WTC11 (cell line): ENCODE data around the gene VSX1. TPM values are rescaled to one million over a fixed set of nuclear protein-coding genes. Genes with fewer than 3 reads are reported as not detected.
A peak's percentile ranks its signal among the peaks of the same experiment; 100 is the strongest.

Experiments
- ATAC-seq: fragments of 200-7000 bp; cut with Tn5 transposase; 2 replicates; pipeline ENCODE4 v1.10.0; 2021; ENCODE audit warnings: mild to moderate bottlenecking, moderate library complexity
- CTCF ChIA-PET: fragments of 300-600 bp; sonication (Branson Sonifier 250); formaldehyde crosslinking; loops from one replicate; lab custom pipeline; 2021; ENCODE audit warnings: antibody characterized with exemption; lab: Charles Lee
- POLR2A ChIA-PET: fragments of 350-600 bp; sonication (Branson Sonifier 250); formaldehyde crosslinking; loops from one replicate; lab custom pipeline; 2021; ENCODE audit warnings: antibody characterized with exemption; lab: Charles Lee
- DNase-seq: peaks from one replicate; pipeline ENCODE4 v3.0.0; 2021; ENCODE audit warnings: low spot score
- H3K27ac Mint-ChIP-seq: 2 replicates; pipeline ENCODE4 v1.8.0; 2021; ENCODE audit warnings: mixed read lengths
- H3K27me3 Mint-ChIP-seq: 2 replicates; pipeline ENCODE4 v1.8.0; 2021; ENCODE audit warnings: low read depth, mild to moderate bottlenecking, moderate library complexity, mixed read lengths
- H3K36me3 Mint-ChIP-seq: 2 replicates; pipeline ENCODE4 v1.8.0; 2021; ENCODE audit warnings: mixed read lengths
- H3K4me1 Mint-ChIP-seq: 2 replicates; pipeline ENCODE4 v1.8.0; 2022; ENCODE audit warnings: mixed read lengths
- H3K4me3 Mint-ChIP-seq: 2 replicates; pipeline ENCODE4 v1.8.0; 2021; ENCODE audit warnings: mild to moderate bottlenecking, moderate library complexity, mixed read lengths
- H3K9me3 Mint-ChIP-seq: 2 replicates; pipeline ENCODE4 v1.8.0; 2021; ENCODE audit warnings: mixed read lengths
- ATF1 ChIP-seq: sonication (generic); formaldehyde crosslinking; IDR thresholded peaks from 2 replicates; pipeline ENCODE4 v1.8.1; 2023; ENCODE audit warnings: mild to moderate bottlenecking, moderate library complexity, missing genetic modification reagents
- CREB1 ChIP-seq: sonication (generic); formaldehyde crosslinking; IDR thresholded peaks from 2 replicates; pipeline ENCODE4 v1.8.0; 2023; ENCODE audit warnings: mild to moderate bottlenecking, missing genetic modification reagents
- CREM ChIP-seq: sonication (generic); formaldehyde crosslinking; IDR thresholded peaks from 2 replicates; pipeline ENCODE4 v1.8.1; 2022; ENCODE audit warnings: mild to moderate bottlenecking, missing genetic modification reagents, moderate library complexity
- ESRRA ChIP-seq: sonication (generic); formaldehyde crosslinking; IDR thresholded peaks from 2 replicates; pipeline ENCODE4 v1.8.1; 2022; ENCODE audit warnings: mild to moderate bottlenecking, missing genetic modification reagents, borderline replicate concordance
- JAZF1 ChIP-seq: fragments of 250-450 bp; sonication (Bioruptor Pico); IDR thresholded peaks from 2 replicates; pipeline ENCODE4 v1.9.0; 2021; ENCODE audit warnings: moderate library complexity, mild to moderate bottlenecking, inconsistent platforms
- MXD4 ChIP-seq: fragments of 250-450 bp; sonication (Bioruptor Pico); IDR thresholded peaks from 2 replicates; pipeline ENCODE4 v1.8.0; 2021; ENCODE audit warnings: mild to moderate bottlenecking, moderate library complexity, borderline replicate concordance
- NFE2L1 ChIP-seq: sonication (generic); formaldehyde crosslinking; IDR thresholded peaks from 2 replicates; pipeline ENCODE4 v1.8.1; 2023; ENCODE audit warnings: missing genetic modification reagents
- NR3C1 ChIP-seq: sonication (generic); formaldehyde crosslinking; conservative IDR thresholded peaks from 2 replicates; pipeline ENCODE4 v1.8.1; 2023; ENCODE audit warnings: low read depth, mild to moderate bottlenecking, missing genetic modification reagents
- OVOL2 ChIP-seq: fragments of 250-450 bp; sonication (Bioruptor Pico); IDR thresholded peaks from 2 replicates; pipeline ENCODE4 v1.9.0; 2021; ENCODE audit warnings: mild to moderate bottlenecking, borderline replicate concordance
- RORB ChIP-seq: fragments of 250-450 bp; sonication (Bioruptor Pico); IDR thresholded peaks from 2 replicates; pipeline ENCODE4 v1.9.0; 2021; ENCODE audit warnings: mild to moderate bottlenecking
- SMAD4 ChIP-seq: sonication (generic); formaldehyde crosslinking; IDR thresholded peaks from 2 replicates; pipeline ENCODE4 v1.8.0; 2022; ENCODE audit warnings: mild to moderate bottlenecking, missing genetic modification reagents
- SOX15 ChIP-seq: fragments of 250-450 bp; sonication (Bioruptor Pico); IDR thresholded peaks from 2 replicates; pipeline ENCODE4 v1.9.0; 2021; ENCODE audit warnings: mild to moderate bottlenecking
- TCF7 ChIP-seq: sonication (generic); formaldehyde crosslinking; IDR thresholded peaks from 2 replicates; pipeline ENCODE4 v1.8.0; 2022; ENCODE audit warnings: mild to moderate bottlenecking, low read depth, missing genetic modification reagents, moderate library complexity
- TEAD4 ChIP-seq: sonication (generic); formaldehyde crosslinking; IDR thresholded peaks from 2 replicates; pipeline ENCODE4 v1.8.0; 2022; ENCODE audit warnings: mild to moderate bottlenecking, missing genetic modification reagents
- ZBTB21 ChIP-seq: sonication (generic); formaldehyde crosslinking; IDR thresholded peaks from 2 replicates; pipeline ENCODE4 v1.8.1; 2023; ENCODE audit warnings: mild to moderate bottlenecking, missing genetic modification reagents, borderline replicate concordance
- total RNA-seq: library from RNA; stranded (reverse); gene quantifications from 3 replicates; pipeline ENCODE4 v1.2.3, GENCODE V29; 2021
- TF ChIP-seq, protein P1 (sequence below): sonication (generic); formaldehyde crosslinking; IDR thresholded peaks from 2 replicates; pipeline ENCODE4 v1.8.1; 2023; ENCODE audit warnings: mild to moderate bottlenecking, missing genetic modification reagents
- TF ChIP-seq, protein P2 (sequence below): sonication (generic); formaldehyde crosslinking; IDR thresholded peaks from 2 replicates; pipeline ENCODE4 v1.8.1; 2023; ENCODE audit warnings: mild to moderate bottlenecking, missing genetic modification reagents, moderate library complexity
- TF ChIP-seq, protein P3 (sequence below): sonication (generic); formaldehyde crosslinking; IDR thresholded peaks from 2 replicates; pipeline ENCODE4 v1.8.0; 2022; ENCODE audit warnings: mild to moderate bottlenecking, missing genetic modification reagents
- TF ChIP-seq, protein P4 (sequence below): sonication (generic); formaldehyde crosslinking; IDR thresholded peaks from 2 replicates; pipeline ENCODE4 v1.8.1; 2022; ENCODE audit warnings: mild to moderate bottlenecking, missing genetic modification reagents, moderate library complexity, borderline replicate concordance

The VSX1 gene
- total RNA-seq, 1 experiment from 2014 or later: not detected

DNA sequence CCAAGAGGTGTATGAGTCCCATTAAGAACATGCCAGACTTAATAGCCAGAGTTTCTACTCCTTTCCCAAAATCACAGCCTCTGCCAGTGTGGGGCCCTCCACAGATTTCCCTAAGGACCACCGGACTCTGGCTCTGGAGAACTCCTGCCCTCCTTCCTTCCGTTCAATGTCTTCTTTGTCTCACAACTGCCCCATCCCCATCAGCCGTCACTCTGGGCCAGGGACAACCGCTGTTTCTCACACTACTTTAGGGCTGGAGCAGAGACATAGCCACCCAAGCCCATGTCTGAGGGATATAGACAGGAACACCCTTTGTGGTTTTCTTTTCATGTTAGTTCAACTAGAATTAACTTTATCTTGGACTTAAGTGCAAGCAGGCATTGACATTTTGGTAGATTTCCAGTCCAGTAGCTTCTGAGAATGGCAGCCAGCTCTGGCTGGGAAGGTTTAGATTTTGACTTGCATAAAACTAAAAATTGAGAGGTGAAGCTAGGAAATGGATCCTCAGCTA, 17.3 kb downstream of the VSX1 start:
- TF ChIP-seq NFE2L1 (CRISPR knock-in tag) (no peak), TCF7 (CRISPR knock-in tag) (no peak), ATF1 (no peak), SMAD4 (CRISPR knock-in tag) (no peak), RORB (CRISPR knock-in tag) (no peak), ESRRA (CRISPR knock-in tag) (no peak), MXD4 (CRISPR knock-in tag) (no peak), CREM (CRISPR knock-in tag) (no peak), SOX15 (CRISPR knock-in tag) (no peak)
- TF ChIP-seq, protein P1, sequence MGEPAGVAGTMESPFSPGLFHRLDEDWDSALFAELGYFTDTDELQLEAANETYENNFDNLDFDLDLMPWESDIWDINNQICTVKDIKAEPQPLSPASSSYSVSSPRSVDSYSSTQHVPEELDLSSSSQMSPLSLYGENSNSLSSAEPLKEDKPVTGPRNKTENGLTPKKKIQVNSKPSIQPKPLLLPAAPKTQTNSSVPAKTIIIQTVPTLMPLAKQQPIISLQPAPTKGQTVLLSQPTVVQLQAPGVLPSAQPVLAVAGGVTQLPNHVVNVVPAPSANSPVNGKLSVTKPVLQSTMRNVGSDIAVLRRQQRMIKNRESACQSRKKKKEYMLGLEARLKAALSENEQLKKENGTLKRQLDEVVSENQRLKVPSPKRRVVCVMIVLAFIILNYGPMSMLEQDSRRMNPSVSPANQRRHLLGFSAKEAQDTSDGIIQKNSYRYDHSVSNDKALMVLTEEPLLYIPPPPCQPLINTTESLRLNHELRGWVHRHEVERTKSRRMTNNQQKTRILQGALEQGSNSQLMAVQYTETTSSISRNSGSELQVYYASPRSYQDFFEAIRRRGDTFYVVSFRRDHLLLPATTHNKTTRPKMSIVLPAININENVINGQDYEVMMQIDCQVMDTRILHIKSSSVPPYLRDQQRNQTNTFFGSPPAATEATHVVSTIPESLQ: no peak
- TF ChIP-seq, protein P2, sequence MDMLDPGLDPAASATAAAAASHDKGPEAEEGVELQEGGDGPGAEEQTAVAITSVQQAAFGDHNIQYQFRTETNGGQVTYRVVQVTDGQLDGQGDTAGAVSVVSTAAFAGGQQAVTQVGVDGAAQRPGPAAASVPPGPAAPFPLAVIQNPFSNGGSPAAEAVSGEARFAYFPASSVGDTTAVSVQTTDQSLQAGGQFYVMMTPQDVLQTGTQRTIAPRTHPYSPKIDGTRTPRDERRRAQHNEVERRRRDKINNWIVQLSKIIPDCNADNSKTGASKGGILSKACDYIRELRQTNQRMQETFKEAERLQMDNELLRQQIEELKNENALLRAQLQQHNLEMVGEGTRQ (CRISPR knock-in tag): no peak
- Mint-ChIP-seq H3K4me3 (no peak overlapping the region), H3K36me3 (no peaks in the 10 kb centered on the region), H3K27me3 (peaks cover 27% of the 10 kb centered on the region), H3K27ac (no peak overlapping the region), H3K4me1 (peaks cover 3% of the 10 kb centered on the region; the same call in 1 of the 2 replicates), H3K9me3 (no peaks in the 10 kb centered on the region)
- ATAC-seq (no peak), DNase-seq (no peak)
- ChIA-PET POLR2A (no interaction called here), CTCF (interaction anchor here (0.7 to 3.1 kb wide), 6 partner anchors 11 to 183 kb away, joined by 3 to 26 read pairs (median 8); partner anchors contain the start of gene PYGB)

DNA sequence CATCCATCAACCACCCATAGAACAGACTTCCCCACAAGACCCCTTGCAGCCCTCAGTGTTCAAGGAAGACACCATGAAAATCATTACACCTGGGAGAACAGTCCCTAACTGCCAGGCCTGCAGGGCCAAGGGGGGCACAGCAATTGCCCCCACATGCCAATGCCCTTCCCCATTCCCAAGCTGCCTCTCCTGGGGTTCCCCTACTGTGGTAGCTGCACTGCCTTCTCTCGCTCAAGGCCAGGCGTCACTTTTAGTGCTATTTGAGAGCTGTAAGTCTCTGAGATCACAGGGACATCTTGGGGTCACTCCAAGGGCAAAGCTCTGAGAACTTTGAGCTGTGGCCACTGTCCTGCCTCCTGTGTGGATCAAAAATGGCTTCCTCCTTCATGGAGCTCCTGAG, 18.0 kb downstream of the VSX1 start:
- no peak overlapping the region for H3K4me3 Mint-ChIP-seq
- no peaks in the 10 kb centered on the region for H3K36me3 Mint-ChIP-seq
- no peak overlapping the region for H3K27ac Mint-ChIP-seq
- ATAC-seq: no peak
- ChIA-PET POLR2A (no interaction called here), CTCF (interaction anchor here (1.6 to 3.1 kb wide), 3 partner anchors 14 to 184 kb away, joined by 4 to 10 read pairs (median 9); partner anchors contain the start of gene PYGB)
- TF ChIP-seq, protein P3, sequence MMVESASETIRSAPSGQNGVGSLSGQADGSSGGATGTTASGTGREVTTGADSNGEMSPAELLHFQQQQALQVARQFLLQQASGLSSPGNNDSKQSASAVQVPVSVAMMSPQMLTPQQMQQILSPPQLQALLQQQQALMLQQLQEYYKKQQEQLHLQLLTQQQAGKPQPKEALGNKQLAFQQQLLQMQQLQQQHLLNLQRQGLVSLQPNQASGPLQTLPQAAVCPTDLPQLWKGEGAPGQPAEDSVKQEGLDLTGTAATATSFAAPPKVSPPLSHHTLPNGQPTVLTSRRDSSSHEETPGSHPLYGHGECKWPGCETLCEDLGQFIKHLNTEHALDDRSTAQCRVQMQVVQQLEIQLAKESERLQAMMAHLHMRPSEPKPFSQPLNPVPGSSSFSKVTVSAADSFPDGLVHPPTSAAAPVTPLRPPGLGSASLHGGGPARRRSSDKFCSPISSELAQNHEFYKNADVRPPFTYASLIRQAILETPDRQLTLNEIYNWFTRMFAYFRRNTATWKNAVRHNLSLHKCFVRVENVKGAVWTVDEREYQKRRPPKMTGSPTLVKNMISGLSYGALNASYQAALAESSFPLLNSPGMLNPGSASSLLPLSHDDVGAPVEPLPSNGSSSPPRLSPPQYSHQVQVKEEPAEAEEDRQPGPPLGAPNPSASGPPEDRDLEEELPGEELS (CRISPR knock-in tag): no peak
- TF ChIP-seq OVOL2 (CRISPR knock-in tag) (no peak), CREM (CRISPR knock-in tag) (no peak), RORB (CRISPR knock-in tag) (no peak), TEAD4 (CRISPR knock-in tag) (no peak)
- peaks cover 33% of the 10 kb centered on the region for H3K27me3 Mint-ChIP-seq
- H3K9me3 Mint-ChIP-seq: no peaks in the 10 kb centered on the region
- peaks cover 5% of the 10 kb centered on the region for H3K4me1 Mint-ChIP-seq
- DNase-seq: no peak

DNA sequence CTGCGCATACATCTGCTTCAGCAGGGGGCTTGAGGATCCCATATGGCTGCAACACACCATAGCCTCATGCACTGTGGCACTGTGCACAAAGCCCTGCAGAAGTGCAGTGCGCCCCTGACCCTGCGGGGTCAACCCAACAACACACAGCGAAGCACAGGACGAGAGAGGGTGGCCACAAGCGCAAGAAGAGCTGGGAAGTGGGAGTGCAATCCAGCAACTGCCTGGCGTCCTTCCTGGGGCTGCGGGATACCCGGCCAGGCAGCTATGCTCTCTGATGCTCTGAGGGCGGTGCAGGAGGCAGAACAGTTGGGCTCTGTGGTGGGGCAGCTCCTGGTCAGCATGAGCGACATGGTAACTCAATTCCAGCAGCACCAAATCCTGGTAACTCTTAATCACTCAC, 18.4 kb downstream of the VSX1 start:
- CTCF ChIA-PET: interaction anchor here (1.3 to 3.1 kb wide), 5 partner anchors 14 to 184 kb away, joined by 4 to 10 read pairs (median 5); partner anchors contain the start of gene PYGB
- DNase-seq (peak; percentile 7), ATAC-seq (no peak)
- H3K27ac Mint-ChIP-seq: no peak overlapping the region
- H3K36me3 Mint-ChIP-seq: no peaks in the 10 kb centered on the region
- no peaks in the 10 kb centered on the region for H3K9me3 Mint-ChIP-seq
- peaks cover 9% of the 10 kb centered on the region for H3K4me1 Mint-ChIP-seq
- TF ChIP-seq CREB1 (CRISPR knock-in tag) (no peak), ZBTB21 (CRISPR knock-in tag) (no peak), ATF1 (no peak), NR3C1 (no peak), JAZF1 (no peak)
- TF ChIP-seq, protein P4, sequence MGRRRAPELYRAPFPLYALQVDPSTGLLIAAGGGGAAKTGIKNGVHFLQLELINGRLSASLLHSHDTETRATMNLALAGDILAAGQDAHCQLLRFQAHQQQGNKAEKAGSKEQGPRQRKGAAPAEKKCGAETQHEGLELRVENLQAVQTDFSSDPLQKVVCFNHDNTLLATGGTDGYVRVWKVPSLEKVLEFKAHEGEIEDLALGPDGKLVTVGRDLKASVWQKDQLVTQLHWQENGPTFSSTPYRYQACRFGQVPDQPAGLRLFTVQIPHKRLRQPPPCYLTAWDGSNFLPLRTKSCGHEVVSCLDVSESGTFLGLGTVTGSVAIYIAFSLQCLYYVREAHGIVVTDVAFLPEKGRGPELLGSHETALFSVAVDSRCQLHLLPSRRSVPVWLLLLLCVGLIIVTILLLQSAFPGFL (CRISPR knock-in tag): no peak
- H3K4me3 Mint-ChIP-seq: no peak overlapping the region
- POLR2A ChIA-PET: no interaction called here
- H3K27me3 Mint-ChIP-seq: peaks cover 37% of the 10 kb centered on the region
